SK-MEL-5 (cell line): ENCODE results near the gene KLHL22. TPM values are rescaled to one million over a fixed set of nuclear protein-coding genes. Genes with fewer than 3 reads are reported as not detected.
"Not testable (repeated sequence)": the region's sequence is repeated elsewhere in the genome, so short reads cannot be mapped to it uniquely, and the experiment has no call there.

Experiments used
- DNase-seq: peaks from one replicate; pipeline ENCODE4 v3.0.0-alpha.2; 2016; ENCODE audit warnings: low read depth, low spot score
- in situ Hi-C: cut with HindIII; loops from 2 replicates; pipeline ENCODE4 v1.10.0; 2016; ENCODE audit warnings: low sequenced_read_pairs, high pct_unique_total_duplicates, low pct_unique_long_range_greater_than_20kb
- small RNA-seq, 2 experiments: library from RNA; depleted of rRNA; stranded (forward); fragments of <200 nt; gene quantifications; one replicate each; pipeline ENCODE3, GENCODE V24; 2014
- total RNA-seq: library from RNA; depleted of rRNA; stranded (reverse); fragments of >200 nt; shearing (Covaris generic); gene quantifications from 2 replicates; pipeline ENCODE4 v1.2.3, GENCODE V29; 2014; rRNA removed

The KLHL22 gene
- total RNA-seq, 1 experiment from 2014 or later = 18.4 TPM

DNA sequence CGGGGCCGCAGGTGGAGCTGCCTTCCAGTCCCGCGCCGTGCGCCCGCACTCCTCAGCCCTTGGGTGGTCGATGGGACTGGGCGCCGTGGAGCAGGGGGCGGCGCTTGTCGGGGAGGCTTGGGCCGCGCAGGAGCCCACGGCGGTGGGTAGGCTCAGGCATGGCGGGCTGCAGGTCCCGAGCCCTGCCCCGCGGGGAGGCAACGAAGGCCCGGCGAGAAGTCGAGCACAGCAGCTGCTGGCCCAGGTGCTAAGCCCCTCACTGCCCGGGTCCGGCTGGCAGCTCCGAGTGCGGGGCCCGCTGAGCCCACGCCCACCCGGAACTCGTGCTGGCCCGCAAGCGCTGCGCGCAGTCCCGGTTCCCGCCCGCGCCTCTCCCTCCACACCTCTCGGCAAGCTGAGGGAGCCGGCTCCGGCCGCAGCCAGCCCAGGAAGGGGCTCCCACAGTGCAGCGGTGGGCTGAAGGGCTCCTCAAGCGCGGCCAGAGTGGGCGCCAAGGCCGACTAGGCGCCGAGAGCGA, 103.2 kb downstream of the KLHL22 start:
- DNase-seq, in situ Hi-C loops: not testable (repeated sequence)

Small RNA genes within 50 kb of the gene (small RNA-seq; reads per million reads assigned to genes)
- 0 reads per million in 2 experiments for gene RF00019
- gene RN7SL812P = 0 reads per million in 2 experiments
- 0 reads per million in 2 experiments for gene RNU6-225P
- gene RNY1P9 = 0 to 0.29 reads per million in 2 experiments

Other genes starting within 250 kb of the KLHL22 start
- 7.2 TPM in 2 replicates for gene RTN4R, start 227.5 kb downstream of the KLHL22 start, total RNA-seq
- gene DGCR6L, start 175.7 kb downstream of the KLHL22 start, total RNA-seq = 44.5 and 48.3 TPM in 2 replicates
- 19.0 and 19.5 TPM in 2 replicates for gene ZNF74, start 101.6 kb downstream of the KLHL22 start, total RNA-seq
- 15.3 and 17.0 TPM in 2 replicates for gene SCARF2, start 58.0 kb downstream of the KLHL22 start, total RNA-seq
- gene MED15, start 11.8 kb upstream of the KLHL22 start, total RNA-seq = 86.9 and 91.2 TPM in 2 replicates